Measurements from ENCODE around the gene ARSA. TPM values are rescaled to one million over a fixed set of nuclear protein-coding genes. Genes with fewer than 3 reads are reported as not detected.

Gene ARSA
- total and polyA plus RNA-seq, 2 of the 13 experiments (the other 11 are each of a cell fraction or from before 2014, with no cell fraction given), result 9.0 to 11.5 TPM

DNA sequence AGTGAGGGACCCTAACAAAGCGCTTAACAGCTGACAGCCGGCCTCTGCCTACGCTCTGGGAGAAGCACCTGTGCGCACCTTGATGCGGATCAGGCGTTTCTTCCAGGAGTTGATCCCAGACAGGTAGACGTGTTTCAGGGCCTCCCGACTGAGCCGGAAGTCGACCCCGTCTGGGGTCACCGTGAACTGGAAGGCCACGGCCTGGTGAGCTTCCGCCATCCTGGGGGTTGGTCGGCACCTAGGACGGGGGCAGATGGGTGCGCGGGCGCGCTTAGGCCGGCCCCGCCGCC, 50.3 kb downstream of the ARSA start:
- in situ Hi-C loops (cut with HindIII; ENCODE audit: extremely low pct_ligation_motif_present, low pct_unique_long_range_greater_than_20kb) (loop anchor here (5.0 kb wide), 1 partner anchor 35 kb away; no protein-coding TSS in a partner anchor), intact Hi-C loops (cut with micrococcal nuclease; ENCODE audit: unreplicated experiment) (no loop called here)
- H3K79me2 ChIP-seq (ENCODE audit: insufficient read depth, low read length), result no peaks in the 10 kb centered on the region
- ChIA-PET CTCF (ENCODE audit: low intra/inter-chr PET ratio, low total read pairs) (interaction anchor here (2.6 to 3.7 kb wide), 2 partner anchors 43 to 114 kb away, joined by 30 to 37 read pairs; no protein-coding TSS in a partner anchor), POLR2A (interaction anchor here (1.9 to 3.1 kb wide), 2 partner anchors 9 to 15 kb away, joined by 7 to 9 read pairs; partner anchors contain the start of gene SYCE3)
- no peaks in the 10 kb centered on the region for H4K20me1 ChIP-seq (ENCODE audit: insufficient read depth, low read length)
- no TSS peak for BruUV-seq (replicated peaks)
- peaks cover 0 to 5% of the 10 kb centered on the region in 2 experiments; a peak in 2 of 5 replicates for H3K36me3 ChIP-seq (replicated peaks in 1 of 2; ENCODE audit: control insufficient read depth in 1 of 2, insufficient read depth in 2 of 2, low read length in 2 of 2)
- no peak overlapping the region for H3K27ac ChIP-seq (ENCODE audit: extremely low read length, insufficient read depth, low read length)
- no peaks in the 10 kb centered on the region for H3K9me3 ChIP-seq (ENCODE audit: low read length)
- FAIRE-seq (no peak), DNase-seq (ENCODE audit: low spot score) (no peak), ATAC-seq (no peak)
- TF ChIP-seq SAFB2 (CRISPR knock-in tag; IDR thresholded peaks at IDR 0.05; ENCODE audit: borderline replicate concordance, low read depth) (no peak), TOE1 (CRISPR knock-in tag; IDR thresholded peaks at IDR 0.05) (no peak), TEAD3 (CRISPR knock-in tag; optimal IDR thresholded peaks at IDR 0.05; ENCODE audit: borderline replicate concordance) (no peak), AGO1 (IDR thresholded peaks at IDR 0.05; ENCODE audit: low read depth, low read length, poor library complexity, severe bottlenecking) (peak; percentile 34), NFKB2 (CRISPR knock-in tag; IDR thresholded peaks at IDR 0.05; ENCODE audit: borderline replicate concordance) (no peak), PRDM10 (CRISPR knock-in tag; IDR thresholded peaks at IDR 0.05; ENCODE audit: low read depth) (no peak)
- no peaks in the 10 kb centered on the region for H3K27me3 ChIP-seq (ENCODE audit: control insufficient read depth in 1 of 2, insufficient read depth in 2 of 2, low read length in 2 of 2)
- no peak overlapping the region for H3K4me3 ChIP-seq (replicated peaks in 1 of 3; ENCODE audit: insufficient read depth in 1 of 3, low read depth in 2 of 3, low read length in 3 of 3)
- H2AFZ ChIP-seq (ENCODE audit: low read length), result no peak overlapping the region
- WGBS (ENCODE audit: low lambda C conversion rate), result no CpG with 5 or more reads among the region's 23 CpGs
- peaks cover 12% of the 10 kb centered on the region for H3K4me1 ChIP-seq (ENCODE audit: insufficient read depth, low read length)
- no peak overlapping the region for H3K9ac ChIP-seq (ENCODE audit: insufficient read depth, low read depth, low read length)
- H3K4me2 ChIP-seq (ENCODE audit: low read depth, low read length), result no peak overlapping the region

Data from HepG2 (cell line).